OCI-LY3 (cell line): ENCODE results near the gene HHAT.

Source experiments
- EZH2phosphoT487 ChIP-seq: fragments of 200-600 bp; shearing (Covaris generic); IDR thresholded peaks from 2 replicates; pipeline ENCODE4 v1.6.1; 2018; ENCODE audit warnings: antibody characterized with exemption, mixed run types, low read depth
- TF ChIP-seq, protein P1 (sequence below): fragments of 200-600, 300-600 bp; sonication (generic); IDR thresholded peaks from 2 replicates; pipeline ENCODE4 v1.5.1; 2014; ENCODE audit warnings: antibody characterized with exemption, low read length, low read depth

GRCh38 chr1:210330279-210330866 is 1.7 kb downstream of the HHAT start:
- TF ChIP-seq, protein P1, sequence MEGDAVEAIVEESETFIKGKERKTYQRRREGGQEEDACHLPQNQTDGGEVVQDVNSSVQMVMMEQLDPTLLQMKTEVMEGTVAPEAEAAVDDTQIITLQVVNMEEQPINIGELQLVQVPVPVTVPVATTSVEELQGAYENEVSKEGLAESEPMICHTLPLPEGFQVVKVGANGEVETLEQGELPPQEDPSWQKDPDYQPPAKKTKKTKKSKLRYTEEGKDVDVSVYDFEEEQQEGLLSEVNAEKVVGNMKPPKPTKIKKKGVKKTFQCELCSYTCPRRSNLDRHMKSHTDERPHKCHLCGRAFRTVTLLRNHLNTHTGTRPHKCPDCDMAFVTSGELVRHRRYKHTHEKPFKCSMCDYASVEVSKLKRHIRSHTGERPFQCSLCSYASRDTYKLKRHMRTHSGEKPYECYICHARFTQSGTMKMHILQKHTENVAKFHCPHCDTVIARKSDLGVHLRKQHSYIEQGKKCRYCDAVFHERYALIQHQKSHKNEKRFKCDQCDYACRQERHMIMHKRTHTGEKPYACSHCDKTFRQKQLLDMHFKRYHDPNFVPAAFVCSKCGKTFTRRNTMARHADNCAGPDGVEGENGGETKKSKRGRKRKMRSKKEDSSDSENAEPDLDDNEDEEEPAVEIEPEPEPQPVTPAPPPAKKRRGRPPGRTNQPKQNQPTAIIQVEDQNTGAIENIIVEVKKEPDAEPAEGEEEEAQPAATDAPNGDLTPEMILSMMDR, result no peak
- TF ChIP-seq EZH2phosphoT487, result no peak
